Amniotic epithelial cell (primary cell): ENCODE results near the gene KCNH5.

Source experiments
- DNase-seq: peaks from one replicate; pipeline ENCODE4 v3.0.0-alpha.2; 2010; ENCODE audit warnings: low read depth

KCNH5 gene

GRCh38 chr14:62673014-62673755 is 372.1 kb downstream of the KCNH5 start:
- DNase-seq, result no peak

DNA sequence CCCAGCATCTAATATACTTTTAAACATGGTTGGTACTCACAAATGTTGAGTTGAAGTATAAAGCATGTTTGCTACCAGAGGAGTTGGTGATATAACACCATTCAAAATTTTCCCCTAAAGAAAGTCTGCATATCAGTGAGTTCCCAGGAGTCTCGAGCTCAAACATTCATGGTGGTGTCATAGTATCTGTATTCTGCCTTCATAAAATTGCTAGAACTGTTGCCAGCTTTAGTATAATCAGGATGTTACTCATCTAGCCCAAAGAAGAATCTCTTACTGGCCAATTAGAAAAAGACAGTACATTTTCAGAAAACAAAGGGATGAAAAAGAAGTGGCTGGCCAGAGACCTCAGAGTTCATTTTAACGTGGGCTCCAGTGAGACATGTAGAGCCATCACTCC is 374.7 kb downstream of the KCNH5 start:
- DNase-seq, result no peak

DNA sequence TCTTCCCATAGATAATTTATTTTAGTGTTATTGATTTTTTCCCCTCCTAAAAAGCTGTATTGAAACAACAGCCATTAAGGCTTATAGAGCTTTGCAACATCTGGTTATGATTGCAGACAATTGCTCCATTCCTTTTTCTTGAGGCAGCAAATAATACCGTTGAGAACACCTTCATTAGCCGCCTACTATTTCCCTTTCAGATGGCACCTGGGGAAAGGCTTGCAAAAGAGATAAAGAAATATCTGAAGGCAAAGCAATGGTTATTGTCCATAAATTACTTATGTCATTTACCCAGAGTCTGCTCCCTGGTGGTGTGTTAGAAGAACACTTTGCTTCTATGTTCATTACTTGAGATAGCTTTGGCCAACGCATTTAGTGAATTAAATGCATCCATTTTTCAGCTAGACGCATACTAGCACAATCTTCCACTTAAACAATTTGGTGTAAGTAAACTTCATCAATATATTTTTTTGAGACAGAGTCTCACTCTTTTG is 377.8 kb downstream of the KCNH5 start:
- DNase-seq, result no peak

DNA sequence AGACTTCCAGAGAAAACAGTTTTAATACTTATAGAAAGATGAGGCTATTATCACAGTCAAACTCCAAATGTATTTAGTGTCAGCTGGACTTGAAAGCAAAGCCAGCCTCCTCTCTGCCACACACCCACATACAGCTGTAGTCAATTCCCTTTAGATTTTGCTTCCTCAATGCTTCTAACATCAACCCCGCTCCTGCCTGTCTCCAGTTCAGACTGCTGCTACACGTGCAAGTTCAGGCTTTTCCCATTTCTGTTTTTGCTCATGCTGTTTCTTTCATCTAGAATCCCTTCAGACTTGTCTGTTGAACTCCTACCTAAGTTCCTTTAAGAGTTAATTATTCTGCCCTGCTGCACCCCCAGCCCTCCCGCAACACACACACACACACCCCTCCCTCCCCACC is 380.0 kb downstream of the KCNH5 start:
- DNase-seq, result no peak

DNA sequence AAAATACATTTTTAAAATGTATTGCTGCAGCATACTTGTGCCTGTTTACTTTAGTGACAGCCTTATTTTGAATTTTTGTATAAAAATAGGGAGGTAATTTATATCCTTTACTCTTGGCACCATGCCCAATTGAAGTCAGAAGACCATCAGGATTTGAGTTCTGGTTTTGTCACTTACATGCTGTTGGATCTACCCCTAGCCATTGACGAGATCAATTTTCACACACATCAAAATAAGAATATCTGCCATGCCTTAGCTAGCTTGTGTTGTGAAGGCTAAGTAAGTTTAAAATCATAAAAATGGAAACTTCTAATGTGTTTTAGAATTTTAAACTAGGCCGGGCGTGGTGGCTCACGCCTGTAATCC is 381.8 kb downstream of the KCNH5 start:
- DNase-seq, result no peak

DNA sequence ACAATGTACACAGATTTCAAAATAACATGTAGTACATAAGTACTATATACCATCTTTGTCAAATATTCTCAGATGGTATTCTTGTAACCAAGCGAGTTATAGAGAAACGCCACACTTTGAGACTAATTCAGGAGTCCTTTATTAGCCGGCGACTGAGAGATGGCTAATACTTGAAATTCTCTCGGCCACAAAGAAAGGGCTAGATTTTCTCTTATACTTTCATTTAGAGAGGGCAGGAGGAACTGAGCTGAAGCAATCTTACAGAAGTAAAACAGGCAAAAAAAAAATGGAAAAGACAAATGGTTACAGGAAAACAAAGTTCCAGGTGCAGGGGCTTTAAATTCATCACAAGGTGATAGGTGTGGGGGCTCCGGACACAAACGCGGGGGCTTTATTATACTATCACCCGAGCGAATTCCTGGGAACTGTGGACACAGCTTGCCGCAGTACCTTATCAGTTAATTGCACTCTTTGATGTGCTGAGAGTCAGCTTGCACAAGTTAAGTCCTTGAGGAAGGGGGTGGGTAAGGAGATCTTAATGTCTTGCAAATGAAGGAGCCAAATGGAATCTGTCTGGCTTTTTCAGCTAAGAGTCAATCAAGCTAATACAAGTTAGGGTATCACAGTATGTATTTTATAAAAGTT is 382.3 kb downstream of the KCNH5 start:
- DNase-seq, result peak; percentile 93

DNA sequence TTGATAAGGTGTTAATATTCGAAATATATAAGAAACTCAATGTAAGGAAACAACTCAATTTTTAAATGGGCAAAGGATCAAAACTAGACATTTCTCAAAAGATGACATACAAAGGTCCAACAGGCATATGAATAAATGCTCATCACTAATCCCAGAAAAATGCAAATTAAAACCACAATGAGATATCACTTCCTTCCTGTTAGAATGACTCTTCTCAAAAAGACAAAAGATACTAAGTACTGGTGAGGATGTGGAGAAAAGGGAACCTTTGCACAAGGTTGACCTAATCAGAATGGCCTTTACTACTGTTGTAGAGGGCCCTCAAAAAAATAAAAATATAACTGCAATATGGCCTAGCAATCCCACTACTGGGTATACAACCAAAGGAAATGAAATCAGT is 383.4 kb downstream of the KCNH5 start:
- DNase-seq, result peak; percentile 59

GRCh38 chr14:62658631-62659030 is 386.6 kb downstream of the KCNH5 start:
- no peak for DNase-seq

DNA sequence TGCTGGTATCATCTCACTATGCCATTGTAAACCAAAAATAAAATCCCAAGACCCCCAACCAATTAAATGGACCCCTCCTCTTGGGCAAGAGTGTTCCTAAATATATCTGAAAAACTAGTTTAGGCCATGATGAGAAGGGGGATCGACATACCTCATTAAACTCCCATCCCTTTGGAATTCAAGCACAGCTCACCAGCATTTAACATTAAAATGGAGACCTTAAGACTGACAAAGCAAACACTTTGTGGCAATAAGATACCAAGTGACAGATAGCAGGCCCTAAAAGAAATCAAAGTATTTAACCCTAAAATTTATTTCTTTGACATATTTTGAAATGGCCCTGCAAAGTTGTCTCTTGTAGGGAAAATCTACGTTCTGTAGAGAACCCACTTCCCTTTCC is 387.9 kb downstream of the KCNH5 start:
- no peak for DNase-seq

DNA sequence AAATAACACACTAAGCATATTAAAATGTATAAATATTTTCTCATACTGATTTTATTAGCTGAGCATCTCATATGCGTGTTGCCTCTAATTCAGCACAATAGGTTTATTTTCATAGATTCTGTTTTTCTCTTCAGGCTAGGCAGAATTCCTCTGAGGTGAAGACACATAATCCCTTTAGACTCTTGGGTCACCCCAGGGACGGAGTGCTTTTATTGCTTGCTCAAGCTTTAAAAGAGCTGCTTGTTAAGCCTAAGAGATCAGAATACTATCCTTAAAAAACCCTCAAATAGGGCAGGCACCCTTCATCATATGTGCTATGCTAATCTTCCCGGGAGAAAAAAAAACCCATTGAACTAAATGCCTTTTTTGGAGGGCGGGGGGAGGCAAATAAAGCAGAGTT is 390.1 kb downstream of the KCNH5 start:
- DNase-seq, result peak; percentile 71

DNA sequence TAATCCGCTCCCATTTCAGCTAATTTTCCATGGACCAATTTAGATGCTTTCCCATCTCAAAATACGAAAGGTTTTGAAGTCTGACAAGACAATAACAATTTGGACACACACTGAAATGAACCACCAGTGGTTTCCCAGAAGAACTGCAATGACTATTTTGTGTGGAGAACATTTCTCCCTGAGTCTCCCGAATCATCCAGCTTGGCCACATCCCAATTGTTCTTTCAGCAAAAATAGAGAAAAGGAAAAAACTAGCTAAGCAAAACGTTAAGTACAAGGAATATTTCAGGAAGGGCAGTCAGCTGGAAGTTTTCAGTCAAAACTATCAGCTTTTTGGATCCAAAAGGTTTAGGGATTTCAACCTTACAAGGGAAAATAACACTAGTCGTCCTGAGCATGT is 390.6 kb downstream of the KCNH5 start:
- DNase-seq, result peak; percentile 44
